Ovary (tissue), 3 donors: Measurements from ENCODE around the gene HKDC1.

Source experiments
- CTCF ChIP-seq, 3 donors: fragments of 450-650 bp in 2 of 3; fragments of 200-600 bp in 1 of 3; IDR thresholded peaks; one replicate each; pipeline versions ENCODE4 v1.5.1 to v1.8.0; 2016 to 2022; ENCODE audit warnings: antibody characterized with exemption in 3 of 3, mild to moderate bottlenecking in 1 of 3
- EP300 ChIP-seq: sonication (generic); formaldehyde crosslinking; IDR thresholded peaks from one replicate; pipeline ENCODE4 v1.6.1; 2017; ENCODE audit warnings: antibody characterized with exemption
- donor health status: DM: no; HTN: no; CAD: no.

GRCh38 chr10:69179089-69179742, 40.9 kb upstream of the HKDC1 start:
- TF ChIP-seq EP300 (no peak), CTCF (IDR thresholded peaks at IDR 0.05) (no peak)
